Muscle of leg (tissue), 11 donors: ENCODE measurements around the gene ZC3H12D. TPM values are rescaled to one million over a fixed set of nuclear protein-coding genes. Genes with fewer than 3 reads are reported as not detected.
"Not testable (repeated sequence)": the region's sequence is repeated elsewhere in the genome, so short reads cannot be mapped to it uniquely, and the experiment has no call there.

Experiments used
- DNase-seq: peaks from one replicate; pipeline ENCODE4 v3.0.0; 2013
- H3K27ac ChIP-seq: one replicate; pipeline ENCODE4 v1.5.1; 2013; ENCODE audit warnings: mild to moderate bottlenecking, low read length, control low read depth
- H3K27me3 ChIP-seq: one replicate; pipeline ENCODE4 v1.6.1; 2013; ENCODE audit warnings: low read length; ENCODE audit not compliant: control insufficient read depth, insufficient read depth
- H3K36me3 ChIP-seq: one replicate; pipeline ENCODE4 v1.6.1; 2013; ENCODE audit warnings: low read length; ENCODE audit not compliant: control insufficient read depth, insufficient read depth
- H3K4me1 ChIP-seq: one replicate; pipeline ENCODE4 v1.6.1; 2013; ENCODE audit warnings: low read length; ENCODE audit not compliant: control insufficient read depth, insufficient read depth
- H3K4me3 ChIP-seq: one replicate; pipeline ENCODE4 v1.5.1; 2013; ENCODE audit warnings: low read length, control low read depth
- H3K9me3 ChIP-seq: replicated peaks from 2 replicates; pipeline ENCODE4 v1.6.1; 2013; ENCODE audit warnings: low read depth, low read length; ENCODE audit not compliant: control insufficient read depth
- WGBS: methylation state at CpG from one replicate; pipeline ENCODE4 v1.1.5; 2013; ENCODE audit warnings: missing lambda C conversion rate; ENCODE audit not compliant: insufficient coverage; 5-methylcytosine and 5-hydroxymethylcytosine counted together
- polyA plus RNA-seq, 8 donors: library from polyadenylated mRNA; unstranded; fragments of 120-200 nt; gene quantifications; one replicate each; pipeline versions ENCODE4 v1.2.1 to v1.2.3, GENCODE V29; 2013; ENCODE audit warnings: inconsistent platforms in 1 of 8, low replicate concordance in 1 of 8; ENCODE audit not compliant: insufficient read length in 8 of 8, insufficient read depth in 1 of 8
- total RNA-seq: library from RNA; stranded (reverse); fragments of 120-200 nt; gene quantifications from one replicate; pipeline ENCODE4 v1.2.4, GENCODE V29; 2013

Gene ZC3H12D
- total and polyA plus RNA-seq, 9 donors = 0.11 to 0.75 (median 0.24) TPM

DNA sequence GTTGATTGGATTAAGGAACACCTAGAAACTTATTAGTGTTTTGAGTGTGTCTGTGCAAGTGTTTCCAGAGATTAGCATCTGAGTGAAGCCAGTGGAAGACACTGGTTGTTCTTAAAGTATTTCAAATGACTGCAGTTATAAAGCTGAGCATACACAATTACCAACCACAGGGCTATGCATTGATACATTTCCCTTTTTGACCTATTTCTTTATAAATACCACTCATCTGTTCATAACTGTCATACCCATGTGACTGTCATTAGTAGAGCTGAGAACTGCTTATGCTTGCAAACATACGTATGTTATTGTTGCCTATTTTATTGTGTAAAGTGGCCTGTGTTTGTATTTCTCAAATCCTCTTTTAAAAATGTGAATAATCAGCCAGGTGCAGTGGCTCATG is 15.3 kb upstream of the ZC3H12D start:
- no peaks in the 10 kb centered on the region for H3K27me3 ChIP-seq
- no peak overlapping the region for H3K4me3 ChIP-seq
- no CpG with 5 or more reads among the region's 1 CpG for WGBS
- no peaks in the 10 kb centered on the region for H3K36me3 ChIP-seq
- H3K27ac ChIP-seq = no peak overlapping the region
- H3K9me3 ChIP-seq = no peaks in the 10 kb centered on the region
- no peaks in the 10 kb centered on the region for H3K4me1 ChIP-seq
- DNase-seq = peak; percentile 10

DNA sequence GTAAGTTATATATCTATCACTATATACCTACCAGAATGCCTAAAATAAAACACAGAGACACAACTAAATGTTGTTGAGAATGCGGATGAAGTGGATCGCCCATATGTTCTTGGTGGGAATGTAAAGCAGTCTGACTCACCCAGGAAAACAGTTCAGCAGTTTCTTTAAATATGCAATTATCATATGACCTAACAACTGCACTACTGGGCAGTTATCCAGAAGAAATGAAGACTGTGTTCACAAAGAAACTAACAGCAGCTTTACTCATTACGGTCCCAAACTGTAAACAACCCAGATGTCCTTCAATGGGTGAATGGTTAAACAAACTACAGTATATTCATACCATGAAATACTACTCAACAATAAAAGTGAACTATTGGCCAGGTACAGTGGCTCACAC is 14.3 kb upstream of the ZC3H12D start:
- no peaks in the 10 kb centered on the region for H3K4me1 ChIP-seq
- H3K9me3 ChIP-seq = no peaks in the 10 kb centered on the region
- H3K4me3 ChIP-seq = no peak overlapping the region
- H3K27ac ChIP-seq = peak overlapping the region; percentile 66
- no CpG with 5 or more reads among the region's 3 CpGs for WGBS
- DNase-seq = peak; percentile 88
- H3K36me3 ChIP-seq = no peaks in the 10 kb centered on the region
- no peaks in the 10 kb centered on the region for H3K27me3 ChIP-seq

DNA sequence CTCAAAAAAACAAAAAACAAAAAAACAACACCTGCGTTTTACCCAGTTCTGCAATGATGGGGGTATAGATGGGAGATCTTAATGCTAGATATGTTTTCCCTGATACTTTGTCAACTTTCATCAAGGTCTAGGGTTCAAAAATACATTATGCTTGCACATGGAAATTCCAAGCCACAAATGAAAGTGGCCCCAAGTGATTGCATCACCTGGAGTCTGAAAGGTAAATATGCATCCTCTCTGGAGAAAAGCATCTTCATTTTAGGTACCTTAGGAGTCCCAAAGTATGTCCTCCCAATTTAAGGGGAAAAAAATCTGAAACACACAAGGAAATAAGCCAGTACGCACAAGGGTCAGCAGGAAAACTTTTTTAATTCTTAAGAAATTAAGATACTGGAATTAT is 12.6 kb upstream of the ZC3H12D start:
- WGBS = no CpG with 5 or more reads among the region's 2 CpGs
- H3K4me1 ChIP-seq = no peaks in the 10 kb centered on the region
- H3K36me3 ChIP-seq = no peaks in the 10 kb centered on the region
- H3K27ac ChIP-seq = no peak overlapping the region
- no peak overlapping the region for H3K4me3 ChIP-seq
- no peaks in the 10 kb centered on the region for H3K9me3 ChIP-seq
- no peaks in the 10 kb centered on the region for H3K27me3 ChIP-seq
- DNase-seq = no peak

GRCh38 chr6:149496597-149496996 is 11.8 kb upstream of the ZC3H12D start:
- not testable (repeated sequence) for H3K9me3 ChIP-seq, H3K4me1 ChIP-seq, DNase-seq, H3K4me3 ChIP-seq, H3K27me3 ChIP-seq, H3K27ac ChIP-seq, H3K36me3 ChIP-seq
- 87% methylated on average over 3 of the region's 6 CpGs for WGBS

- not testable (repeated sequence) for H3K4me3 ChIP-seq, H3K27me3 ChIP-seq, DNase-seq, H3K36me3 ChIP-seq, H3K27ac ChIP-seq, H3K9me3 ChIP-seq, H3K4me1 ChIP-seq
- WGBS = 100% methylated on average over 1 of the region's 11 CpGs
Observed at GRCh38 chr6:149495349-149496016, 10.7 kb upstream of the ZC3H12D start.

GRCh38 chr6:149494810-149495209 is 10.0 kb upstream of the ZC3H12D start:
- not testable (repeated sequence) for H3K27me3 ChIP-seq, DNase-seq, H3K36me3 ChIP-seq, H3K27ac ChIP-seq, H3K9me3 ChIP-seq, H3K4me3 ChIP-seq, H3K4me1 ChIP-seq
- WGBS = 90% methylated on average over 2 of the region's 4 CpGs

- Histone ChIP-seq H3K4me3 (no peak overlapping the region), H3K27ac (no peak overlapping the region), H3K27me3 (no peaks in the 10 kb centered on the region), H3K4me1 (no peaks in the 10 kb centered on the region), H3K9me3 (no peaks in the 10 kb centered on the region), H3K36me3 (no peaks in the 10 kb centered on the region)
- WGBS = 62% methylated on average over 7 of the region's 7 CpGs
- no peak for DNase-seq
Observed at GRCh38 chr6:149493761-149494320, 9.0 kb upstream of the ZC3H12D start.

GRCh38 chr6:149492798-149493343 is 8.1 kb upstream of the ZC3H12D start:
- H3K9me3 ChIP-seq = no peaks in the 10 kb centered on the region
- no peaks in the 10 kb centered on the region for H3K27me3 ChIP-seq
- no peak overlapping the region for H3K27ac ChIP-seq
- 80% methylated on average over 1 of the region's 4 CpGs for WGBS
- no peak overlapping the region for H3K4me3 ChIP-seq
- H3K4me1 ChIP-seq = no peaks in the 10 kb centered on the region
- no peaks in the 10 kb centered on the region for H3K36me3 ChIP-seq
- no peak for DNase-seq

DNA sequence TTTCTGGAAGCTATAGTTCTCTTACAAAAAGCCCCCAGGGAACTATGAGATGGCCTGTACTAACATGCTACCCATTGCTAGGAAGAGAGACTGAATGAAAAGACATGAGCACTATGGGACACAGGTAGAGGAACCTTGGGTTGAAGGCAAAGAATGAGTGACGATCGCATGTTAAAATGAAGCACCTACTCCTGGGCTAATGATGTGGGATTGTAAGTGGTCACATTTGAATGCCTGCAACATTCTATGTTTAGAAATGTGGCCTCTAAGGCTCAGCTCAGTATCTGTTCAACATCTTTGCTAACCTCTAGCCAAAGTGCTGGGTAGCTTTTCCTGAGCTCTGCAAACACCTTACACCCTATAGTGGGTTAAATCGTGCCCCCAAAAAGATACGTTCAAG is 5.2 kb upstream of the ZC3H12D start:
- peaks cover 5% of the 10 kb centered on the region for H3K27me3 ChIP-seq
- H3K4me3 ChIP-seq = no peak overlapping the region
- H3K36me3 ChIP-seq = no peaks in the 10 kb centered on the region
- H3K27ac ChIP-seq = no peak overlapping the region
- no peak for DNase-seq
- peaks cover 8% of the 10 kb centered on the region for H3K4me1 ChIP-seq
- 100% methylated on average over 2 of the region's 4 CpGs for WGBS
- no peaks in the 10 kb centered on the region for H3K9me3 ChIP-seq

DNA sequence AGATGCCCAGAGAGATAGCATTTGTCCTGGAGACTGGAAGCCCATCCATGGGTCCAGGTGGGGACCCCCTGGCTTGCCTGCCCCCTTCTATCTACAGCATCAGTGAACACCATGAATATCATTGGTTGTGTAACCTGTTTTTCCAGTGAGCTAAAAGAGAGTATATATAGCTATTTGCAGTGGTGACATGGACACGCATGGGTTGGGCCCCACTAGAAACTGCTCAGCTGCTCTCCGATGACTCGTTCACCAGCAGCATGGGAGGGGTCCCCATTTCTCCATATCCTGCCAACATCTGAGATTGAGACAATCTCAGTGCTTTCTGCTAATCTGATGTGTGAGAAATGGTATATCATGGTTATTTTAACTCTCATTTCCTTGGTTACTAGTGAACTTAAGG is 4.0 kb upstream of the ZC3H12D start:
- Histone ChIP-seq H3K27me3 (peaks cover 5% of the 10 kb centered on the region), H3K4me3 (no peak overlapping the region), H3K36me3 (no peaks in the 10 kb centered on the region), H3K27ac (no peak overlapping the region), H3K9me3 (no peaks in the 10 kb centered on the region), H3K4me1 (peaks cover 13% of the 10 kb centered on the region)
- no peak for DNase-seq
- WGBS = no CpG with 5 or more reads among the region's 3 CpGs
